IMR-90 (cell line): ENCODE measurements around the gene SELENOO.

Source experiments
- BHLHE40 ChIP-seq: fragments of 150-350 bp; IDR thresholded peaks from 2 replicates; pipeline ENCODE4 v1.6.1; 2016; ENCODE audit warnings: mild to moderate bottlenecking, low read depth, low read length
- CEBPB ChIP-seq: IDR thresholded peaks from 2 replicates; pipeline ENCODE4 v1.6.1; 2012; ENCODE audit warnings: low read depth, low read length, improper control_type of control experiment
- FOS ChIP-seq: fragments of 150-350 bp; IDR thresholded peaks from 2 replicates; pipeline ENCODE4 v1.6.1; 2016; ENCODE audit warnings: low read depth, low read length
- MAFK ChIP-seq: IDR thresholded peaks from 2 replicates; pipeline ENCODE4 v1.6.1; 2012; ENCODE audit warnings: low read depth, low read length, improper control_type of control experiment
- MAZ ChIP-seq: IDR thresholded peaks from 2 replicates; pipeline ENCODE4 v1.6.1; 2012; ENCODE audit warnings: low read depth, mild to moderate bottlenecking, low read length, improper control_type of control experiment, moderate library complexity, borderline replicate concordance
- NFE2L2 ChIP-seq: fragments of 150-350 bp; IDR thresholded peaks from 2 replicates; pipeline ENCODE4 v1.6.1; 2016; ENCODE audit warnings: low read depth, mild to moderate bottlenecking, low read length
- POLR2A ChIP-seq: IDR thresholded peaks from 2 replicates; pipeline ENCODE4 v1.6.1; 2012; ENCODE audit warnings: mild to moderate bottlenecking, low read depth, low read length
- RAD21 ChIP-seq: IDR thresholded peaks from 2 replicates; pipeline ENCODE4 v1.6.1; 2012; ENCODE audit warnings: low read length, improper control_type of control experiment
- RCOR1 ChIP-seq: IDR thresholded peaks from 2 replicates; pipeline ENCODE4 v1.6.1; 2012; ENCODE audit warnings: mild to moderate bottlenecking, low read length, improper control_type of control experiment; ENCODE audit not compliant: insufficient replicate concordance
- RFX5 ChIP-seq: IDR thresholded peaks from 2 replicates; pipeline ENCODE4 v1.8.0; 2012; ENCODE audit warnings: low read depth, mild to moderate bottlenecking, low read length, moderate library complexity
- TF ChIP-seq, protein P1 (sequence below): conservative IDR thresholded peaks from 2 replicates; pipeline ENCODE4 v1.5.1; 2012; ENCODE audit warnings: mild to moderate bottlenecking, low read depth, low read length, improper control_type of control experiment
- TF ChIP-seq, protein P2 (sequence below): fragments of 150-350 bp; IDR thresholded peaks from 2 replicates; pipeline ENCODE4 v1.6.1; 2017; ENCODE audit warnings: mild to moderate bottlenecking, antibody characterized with exemption, low read length, low read depth

DNA sequence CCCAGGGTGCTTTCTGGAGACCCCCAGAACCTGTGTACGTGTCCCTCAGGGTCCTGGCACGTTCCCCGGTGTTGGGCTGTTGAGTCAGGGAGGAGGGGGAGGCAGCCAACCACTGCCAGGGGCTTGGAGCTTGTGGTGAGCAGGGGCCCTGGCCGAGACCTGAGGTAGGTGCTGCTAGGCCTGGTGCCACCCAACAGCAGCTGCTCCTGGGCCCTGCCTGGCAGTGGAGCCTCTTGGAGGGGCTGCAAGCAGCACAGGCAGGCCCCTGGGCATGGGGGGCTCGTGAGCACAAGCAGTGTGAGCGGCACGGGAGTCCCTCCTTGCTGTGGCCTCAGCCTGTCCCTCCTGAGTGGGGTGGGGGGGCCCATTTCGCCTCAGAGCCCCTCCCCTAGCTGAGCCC is 7.2 kb upstream of the SELENOO start:
- TF ChIP-seq CEBPB (no peak), RAD21 (no peak), POLR2A (no peak), RFX5 (no peak), MAZ (no peak), BHLHE40 (no peak), RCOR1 (no peak), NFE2L2 (no peak), MAFK (no peak), FOS (no peak)
- TF ChIP-seq, protein P1, sequence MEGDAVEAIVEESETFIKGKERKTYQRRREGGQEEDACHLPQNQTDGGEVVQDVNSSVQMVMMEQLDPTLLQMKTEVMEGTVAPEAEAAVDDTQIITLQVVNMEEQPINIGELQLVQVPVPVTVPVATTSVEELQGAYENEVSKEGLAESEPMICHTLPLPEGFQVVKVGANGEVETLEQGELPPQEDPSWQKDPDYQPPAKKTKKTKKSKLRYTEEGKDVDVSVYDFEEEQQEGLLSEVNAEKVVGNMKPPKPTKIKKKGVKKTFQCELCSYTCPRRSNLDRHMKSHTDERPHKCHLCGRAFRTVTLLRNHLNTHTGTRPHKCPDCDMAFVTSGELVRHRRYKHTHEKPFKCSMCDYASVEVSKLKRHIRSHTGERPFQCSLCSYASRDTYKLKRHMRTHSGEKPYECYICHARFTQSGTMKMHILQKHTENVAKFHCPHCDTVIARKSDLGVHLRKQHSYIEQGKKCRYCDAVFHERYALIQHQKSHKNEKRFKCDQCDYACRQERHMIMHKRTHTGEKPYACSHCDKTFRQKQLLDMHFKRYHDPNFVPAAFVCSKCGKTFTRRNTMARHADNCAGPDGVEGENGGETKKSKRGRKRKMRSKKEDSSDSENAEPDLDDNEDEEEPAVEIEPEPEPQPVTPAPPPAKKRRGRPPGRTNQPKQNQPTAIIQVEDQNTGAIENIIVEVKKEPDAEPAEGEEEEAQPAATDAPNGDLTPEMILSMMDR = no peak
- TF ChIP-seq, protein P2, sequence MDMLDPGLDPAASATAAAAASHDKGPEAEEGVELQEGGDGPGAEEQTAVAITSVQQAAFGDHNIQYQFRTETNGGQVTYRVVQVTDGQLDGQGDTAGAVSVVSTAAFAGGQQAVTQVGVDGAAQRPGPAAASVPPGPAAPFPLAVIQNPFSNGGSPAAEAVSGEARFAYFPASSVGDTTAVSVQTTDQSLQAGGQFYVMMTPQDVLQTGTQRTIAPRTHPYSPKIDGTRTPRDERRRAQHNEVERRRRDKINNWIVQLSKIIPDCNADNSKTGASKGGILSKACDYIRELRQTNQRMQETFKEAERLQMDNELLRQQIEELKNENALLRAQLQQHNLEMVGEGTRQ = no peak
